H1 (cell line): Measurements from ENCODE around the gene TTC21A. TPM values are rescaled to one million over a fixed set of nuclear protein-coding genes. Genes with fewer than 3 reads are reported as not detected.

ENCODE experiments used
- CTCF ChIA-PET: fragments of 300-600 bp; sonication (Branson Sonifier 250); formaldehyde crosslinking; loops from one replicate; lab custom pipeline; 2021; ENCODE audit not compliant: partially characterized antibody; lab: Charles Lee
- POLR2A ChIA-PET: fragments of 300-600 bp; sonication (Branson Sonifier 250); formaldehyde crosslinking; loops from one replicate; lab custom pipeline; 2021; ENCODE audit warnings: inconsistent platforms; ENCODE audit not compliant: partially characterized antibody; lab: Charles Lee
- DNase-seq, 2 experiments: peaks; one replicate each; pipeline versions ENCODE4 v3.0.0 to v3.0.0-alpha.2; 2010 to 2022; ENCODE audit warnings: low spot score in 2 of 2, low read depth in 1 of 2, mixed read lengths in 1 of 2
- FAIRE-seq: peaks from 2 replicates; lab custom pipeline; 2011; peaks lifted over from hg19 to GRCh38; lab: Jason Lieb, UNC
- H2AFZ ChIP-seq: 2 replicates; pipeline ENCODE4 v1.8.1; 2012; ENCODE audit warnings: low read length, inconsistent platforms
- H2AK5ac ChIP-seq: 2 replicates; pipeline ENCODE4 v1.6.1; 2013; ENCODE audit warnings: low read depth, low read length
- H2BK120ac ChIP-seq: replicated peaks from 2 replicates; pipeline ENCODE3; 2013; ENCODE audit warnings: low read depth, low read length, inconsistent platforms
- H2BK12ac ChIP-seq: 2 replicates; pipeline ENCODE4 v1.6.1; 2013; ENCODE audit warnings: low read depth, low read length
- H2BK15ac ChIP-seq: 2 replicates; pipeline ENCODE4 v1.6.1; 2013; ENCODE audit warnings: low read length
- H2BK20ac ChIP-seq: 2 replicates; pipeline ENCODE4 v1.6.1; 2013; ENCODE audit warnings: low read length
- H2BK5ac ChIP-seq: 2 replicates; pipeline ENCODE4 v1.6.1; 2013; ENCODE audit warnings: low read depth, low read length
- H3K14ac ChIP-seq: 2 replicates; pipeline ENCODE4 v1.6.1; 2013; ENCODE audit warnings: inconsistent platforms; ENCODE audit not compliant: insufficient read length
- H3K18ac ChIP-seq: 2 replicates; pipeline ENCODE4 v1.6.1; 2013; ENCODE audit warnings: low read length; ENCODE audit errors: extremely low read depth
- H3K23ac ChIP-seq: 2 replicates; pipeline ENCODE4 v1.6.1; 2013; ENCODE audit warnings: inconsistent platforms; ENCODE audit not compliant: insufficient read length
- H3K23me2 ChIP-seq: 2 replicates; pipeline ENCODE4 v1.6.1; 2013; ENCODE audit warnings: low read depth, low read length
- H3K27ac ChIP-seq: 2 replicates; pipeline ENCODE4 v1.6.1; 2011; ENCODE audit warnings: low read depth, low read length, inconsistent platforms
- H3K27me3 ChIP-seq, 4 experiments: replicated peaks in 1 of 4; 1 replicate in 1 of 4; 2 replicates in 3 of 4; pipeline versions ENCODE4 v1.6.1 to v1.8.1; 2011 to 2013; ENCODE audit warnings: low read length in 3 of 4, mild to moderate bottlenecking in 3 of 4, inconsistent platforms in 2 of 4, mixed read lengths in 2 of 4, moderate library complexity in 1 of 4; ENCODE audit not compliant: control insufficient read depth in 3 of 4, insufficient read depth in 3 of 4; ENCODE audit errors: extremely low read depth in 1 of 4
- H3K36me3 ChIP-seq, 4 experiments: 2 replicates each; pipeline versions ENCODE4 v1.6.1 to v1.8.1; 2011 to 2013; ENCODE audit warnings: mild to moderate bottlenecking in 4 of 4, low read length in 3 of 4, moderate library complexity in 2 of 4, control low read depth in 1 of 4, inconsistent platforms in 1 of 4; ENCODE audit not compliant: insufficient read depth in 4 of 4, control insufficient read depth in 2 of 4
- H3K4ac ChIP-seq: replicated peaks from 2 replicates; pipeline ENCODE3; 2013; ENCODE audit warnings: low read length, low read depth, mixed read lengths, inconsistent platforms; ENCODE audit not compliant: insufficient read length
- H3K4me1 ChIP-seq, 4 experiments: replicated peaks in 1 of 4; 1 replicate in 1 of 4; 2 replicates in 3 of 4; pipeline versions ENCODE4 v1.6.1 to v1.8.1; 2011 to 2013; ENCODE audit warnings: low read length in 3 of 4, inconsistent platforms in 2 of 4, mixed read lengths in 1 of 4; ENCODE audit not compliant: insufficient read depth in 4 of 4, control insufficient read depth in 3 of 4
- H3K4me2 ChIP-seq, 2 experiments: 2 replicates each; pipeline versions ENCODE4 v1.6.1 to v1.8.1; 2011 to 2013; ENCODE audit warnings: low read depth in 2 of 2, low read length in 2 of 2, control low read depth in 1 of 2, inconsistent platforms in 1 of 2, mild to moderate bottlenecking in 1 of 2; ENCODE audit not compliant: insufficient read depth in 1 of 2
- H3K4me3 ChIP-seq, 4 experiments: fragments of 200-600, 300-600 bp in 1 of 4; sonication (generic), shearing (Covaris generic), sonication (Bioruptor Twin) in 1 of 4; 2 replicates each; pipeline versions ENCODE4 v1.5.1 to v1.8.1; 2011 to 2016; ENCODE audit warnings: low read length in 4 of 4, low read depth in 3 of 4, control low read depth in 2 of 4, inconsistent platforms in 2 of 4, mild to moderate bottlenecking in 2 of 4, mixed read lengths in 1 of 4, moderate library complexity in 1 of 4; ENCODE audit not compliant: insufficient read depth in 2 of 4; ENCODE audit errors: extremely low read depth in 1 of 4
- H3K56ac ChIP-seq: replicated peaks from 2 replicates; pipeline ENCODE3; 2013; ENCODE audit warnings: low read depth, mild to moderate bottlenecking, mixed read lengths, low read length, inconsistent platforms; ENCODE audit not compliant: insufficient read length
- H3K79me1 ChIP-seq: 2 replicates; pipeline ENCODE4 v1.6.1; 2013; ENCODE audit warnings: low read depth, low read length, control low read depth
- H3K79me2 ChIP-seq, 2 experiments: 2 replicates each; pipeline versions ENCODE4 v1.6.1 to v1.8.1; 2012 to 2013; ENCODE audit warnings: low read length in 2 of 2, mild to moderate bottlenecking in 2 of 2, inconsistent platforms in 1 of 2; ENCODE audit not compliant: insufficient read depth in 2 of 2, control insufficient read depth in 1 of 2
- H3K9ac ChIP-seq, 4 experiments: replicated peaks in 1 of 4; 1 replicate in 1 of 4; 2 replicates in 3 of 4; pipeline versions ENCODE4 v1.6.1 to v1.8.1; 2011 to 2013; ENCODE audit warnings: low read depth in 3 of 4, low read length in 3 of 4, control low read depth in 2 of 4, mild to moderate bottlenecking in 2 of 4, moderate library complexity in 2 of 4, inconsistent platforms in 1 of 4; ENCODE audit errors: extremely low read depth in 1 of 4
- H3K9me3 ChIP-seq, 2 experiments: 2 replicates each; pipeline versions ENCODE4 v1.6.1 to v1.8.1; 2012 to 2013; ENCODE audit warnings: mild to moderate bottlenecking in 2 of 2, moderate library complexity in 2 of 2, control low read depth in 1 of 2, inconsistent platforms in 1 of 2, low read depth in 1 of 2, low read length in 1 of 2, mixed read lengths in 1 of 2; ENCODE audit not compliant: insufficient read depth in 2 of 2
- H4K20me1 ChIP-seq, 2 experiments: replicated peaks in 1 of 2; 2 replicates each; pipeline versions ENCODE3 to v1.8.1; 2011 to 2013; ENCODE audit warnings: inconsistent platforms in 2 of 2, low read length in 2 of 2, mild to moderate bottlenecking in 1 of 2; ENCODE audit not compliant: insufficient read depth in 2 of 2, control insufficient read depth in 1 of 2
- H4K5ac ChIP-seq: 2 replicates; pipeline ENCODE4 v1.6.1; 2013; ENCODE audit warnings: low read length, low read depth, mixed read lengths, inconsistent platforms; ENCODE audit not compliant: insufficient read length
- H4K8ac ChIP-seq: 2 replicates; pipeline ENCODE4 v1.8.0; 2013; ENCODE audit warnings: mild to moderate bottlenecking, moderate library complexity, low read length, inconsistent platforms; ENCODE audit not compliant: insufficient read depth; ENCODE audit errors: extremely low read depth
- H4K91ac ChIP-seq: replicated peaks from 2 replicates; pipeline ENCODE3; 2013; ENCODE audit warnings: low read length, mixed read lengths, inconsistent platforms; ENCODE audit not compliant: insufficient read length
- BRCA1 ChIP-seq: IDR thresholded peaks from 2 replicates; pipeline ENCODE4 v1.6.1; 2012; ENCODE audit warnings: low read depth, low read length, improper control_type of control experiment
- CEBPB ChIP-seq: IDR thresholded peaks from 2 replicates; pipeline ENCODE4 v1.6.1; 2012; ENCODE audit warnings: low read depth, low read length
- CHD2 ChIP-seq: IDR thresholded peaks from 2 replicates; pipeline ENCODE4 v1.6.1; 2012; ENCODE audit warnings: low read length, improper control_type of control experiment
- JUND ChIP-seq: IDR thresholded peaks from 2 replicates; pipeline ENCODE4 v1.6.1; 2011; ENCODE audit warnings: mild to moderate bottlenecking, improper control_type of control experiment, low read length
- RNF2 ChIP-seq: fragments of 200-900, 300-1000 bp; sonication (generic); IDR thresholded peaks from 2 replicates; pipeline ENCODE4 v1.7.1; 2016; ENCODE audit warnings: borderline replicate concordance, low read depth, mild to moderate bottlenecking, antibody characterized with exemption, low read length; ENCODE audit not compliant: poor library complexity, severe bottlenecking; ENCODE audit errors: missing control alignments
- SAP30 ChIP-seq: fragments of 300-600 bp; sonication (generic); IDR thresholded peaks from 2 replicates; pipeline ENCODE4 v1.7.1; 2012; ENCODE audit warnings: low read length, moderate library complexity, mild to moderate bottlenecking, inconsistent platforms; ENCODE audit not compliant: insufficient read depth, insufficient replicate concordance
- ZNF274 ChIP-seq: IDR thresholded peaks from 2 replicates; pipeline ENCODE4 v1.7.0; 2012; ENCODE audit warnings: low read length, borderline replicate concordance; ENCODE audit errors: extremely low read depth
- WGBS, 2 experiments: shearing (Covaris generic) in 1 of 2; methylation state at CpG; one replicate each; pipeline versions ENCODE4 v1.1.6 to v1.1.7; 2013 to 2015; ENCODE audit warnings: low lambda C conversion rate in 2 of 2, mixed read lengths in 2 of 2, inconsistent platforms in 1 of 2, low coverage in 1 of 2, missing lambda C conversion rate in 1 of 2; ENCODE audit not compliant: insufficient replicate concordance in 2 of 2, insufficient coverage in 1 of 2, insufficient read length in 1 of 2; ENCODE audit errors: extremely low coverage in 1 of 2, missing lambda C conversion rate in 1 of 2; 5-methylcytosine and 5-hydroxymethylcytosine counted together
- polyA plus RNA-seq, 7 experiments: library from polyadenylated mRNA; depleted of rRNA in 3 of 7; stranded (reverse) in 5 of 7; unstranded in 2 of 7; fragments of >200 nt in 5 of 7; fragments of 200-250 nt in 2 of 7; gene quantifications; 1 replicate in 5 of 7; 2 replicates in 1 of 7; 4 replicates in 1 of 7; pipeline versions ENCODE4 v1.2.1 to v1.2.3, GENCODE V29; 2011 to 2013; ENCODE audit warnings: missing spikeins in 2 of 7, mixed read lengths in 2 of 7
- total RNA-seq: library from RNA; stranded (reverse); fragmentation: NEBNext Ultra II Directional; extraction: Animal tissue kit (Norgen Biotek cat#: 25700); gene quantifications from 2 replicates; pipeline ENCODE4 v1.2.1, GENCODE V29; 2021
- TF ChIP-seq, protein P1 (sequence below): IDR thresholded peaks from 2 replicates; pipeline ENCODE4 v1.6.1; 2012; ENCODE audit warnings: low read length, inconsistent platforms

The TTC21A gene
- total and polyA plus RNA-seq, 2 of the 8 experiments (the other 6 are each of a cell fraction or from before 2014, with no cell fraction given): 2.3 to 2.8 TPM

DNA sequence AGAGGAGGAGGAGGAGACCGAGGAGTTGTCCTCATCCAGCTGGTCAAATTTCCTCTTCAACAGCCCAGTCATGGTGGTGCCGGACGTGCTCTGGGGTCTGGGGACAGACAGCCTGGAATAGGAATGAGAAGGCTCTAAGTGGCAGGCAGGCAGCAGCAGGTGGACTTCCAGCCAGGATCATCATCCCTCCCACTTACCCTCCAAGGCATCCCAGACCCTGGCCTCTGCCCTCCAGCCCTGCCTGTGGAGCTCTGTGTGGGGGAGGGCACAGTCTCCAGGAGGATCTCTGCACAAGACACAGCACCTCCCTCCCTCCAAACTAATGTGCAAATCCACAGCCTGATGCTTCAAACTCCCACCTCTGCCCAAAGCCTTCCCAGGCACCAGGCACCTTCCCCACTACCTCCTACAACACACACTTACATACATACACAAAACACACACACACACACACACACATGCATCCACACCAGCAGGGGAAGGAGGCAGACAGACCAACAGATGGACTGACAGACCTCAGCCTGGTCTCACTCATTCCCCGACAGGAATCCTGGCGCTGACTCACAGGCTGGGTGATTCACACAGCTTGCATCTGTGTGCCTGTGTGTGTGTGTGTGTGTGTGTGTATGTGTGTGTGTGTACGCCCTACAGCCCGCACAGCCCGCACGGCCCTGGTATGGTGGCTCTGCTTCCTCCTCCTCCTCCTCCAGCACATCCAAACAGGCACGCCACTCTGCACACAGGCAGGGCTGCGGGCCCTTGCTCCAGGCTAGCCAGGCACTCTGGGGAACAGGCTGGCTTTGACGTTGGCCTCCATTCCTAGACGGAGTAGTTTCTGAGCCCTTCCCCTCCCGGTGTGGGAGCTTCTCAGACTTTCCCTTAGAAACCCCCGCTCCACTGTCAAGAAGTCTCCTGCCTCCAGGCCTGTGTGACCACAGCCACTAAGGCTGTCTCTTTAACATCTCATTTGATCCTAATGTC, 39.4 kb downstream of the TTC21A start:
- Histone ChIP-seq H2BK20ac (no peak overlapping the region), H3K23me2 (peaks cover 8% of the 10 kb centered on the region), H2BK5ac (peak overlapping the region; percentile 96), H3K27ac (0 out of 2 replicates have a peak overlapping the region, but pooled peaks have one; percentile 42), H4K91ac (peak overlapping the region; percentile 44), H3K4me1 (peaks cover 17 to 47% (median 32%) of the 10 kb centered on the region in 4 experiments), H4K8ac (peak overlapping the region; percentile 32; the same call in 1 of the 2 replicates), H2AFZ (no peak overlapping the region), H3K27me3 (no peaks in the 10 kb centered on the region), H3K4me3 (no peak overlapping the region), H3K18ac (peak overlapping the region; percentile 51), H3K79me1 (peaks cover 18% of the 10 kb centered on the region; the same call in 1 of the 2 replicates), H2BK120ac (no peak overlapping the region), H2BK12ac (peak overlapping the region; percentile 80; the same call in 1 of the 2 replicates), H3K4me2 (no peak overlapping the region; a peak in 1 of 4 replicates), H3K9me3 (no peaks in the 10 kb centered on the region), H3K56ac (no peak overlapping the region), H3K23ac (no peak overlapping the region), H3K4ac (no peak overlapping the region), H3K9ac (no peak overlapping the region; a peak in 1 of 7 replicates), H3K36me3 (peaks cover 14 to 41% (median 21%) of the 10 kb centered on the region in 4 experiments; a peak in 6 of 8 replicates), H3K79me2 (peaks cover 14 to 44% of the 10 kb centered on the region in 2 experiments), H3K14ac (no peak overlapping the region), H4K5ac (no peak overlapping the region), H2AK5ac (peak overlapping the region; percentile 75), H4K20me1 (peaks cover 3 to 31% of the 10 kb centered on the region in 2 experiments), H2BK15ac (peak overlapping the region; percentile 95; the same call in 1 of the 2 replicates)
- POLR2A ChIA-PET: interaction anchor here (1.0 to 2.0 kb wide), 5 partner anchors 9 to 33 kb away, joined by 3 to 8 read pairs (median 4); no protein-coding TSS in a partner anchor
- FAIRE-seq: no peak
- DNase-seq: no peak
- 77% methylated on average over 13 of the region's 15 CpGs; no CpG with 5 or more reads in 1 of the 2 experiments for WGBS, 2 experiments
- CTCF ChIA-PET: interaction anchor here (0.9 to 2.8 kb wide), 9 partner anchors 10 to 145 kb away, joined by 3 to 11 read pairs (median 3); no protein-coding TSS in a partner anchor
- TF ChIP-seq CEBPB: no peak
- TF ChIP-seq BRCA1: no peak
- no peak for TF ChIP-seq SAP30
- TF ChIP-seq ZNF274: no peak
- TF ChIP-seq RNF2: no peak
- TF ChIP-seq CHD2: no peak
- TF ChIP-seq, protein P1, sequence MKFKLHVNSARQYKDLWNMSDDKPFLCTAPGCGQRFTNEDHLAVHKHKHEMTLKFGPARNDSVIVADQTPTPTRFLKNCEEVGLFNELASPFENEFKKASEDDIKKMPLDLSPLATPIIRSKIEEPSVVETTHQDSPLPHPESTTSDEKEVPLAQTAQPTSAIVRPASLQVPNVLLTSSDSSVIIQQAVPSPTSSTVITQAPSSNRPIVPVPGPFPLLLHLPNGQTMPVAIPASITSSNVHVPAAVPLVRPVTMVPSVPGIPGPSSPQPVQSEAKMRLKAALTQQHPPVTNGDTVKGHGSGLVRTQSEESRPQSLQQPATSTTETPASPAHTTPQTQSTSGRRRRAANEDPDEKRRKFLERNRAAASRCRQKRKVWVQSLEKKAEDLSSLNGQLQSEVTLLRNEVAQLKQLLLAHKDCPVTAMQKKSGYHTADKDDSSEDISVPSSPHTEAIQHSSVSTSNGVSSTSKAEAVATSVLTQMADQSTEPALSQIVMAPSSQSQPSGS: no peak
- TF ChIP-seq JUND: no peak
